ENCODE results near the gene SMPD2.

SMPD2 gene

GRCh38 chr6:109488001-109488400 lies 47.5 kb downstream of the SMPD2 start:
- no peak for DNase-seq

GRCh38 chr6:109490713-109491112 lies 50.2 kb downstream of the SMPD2 start:
- DNase-seq, result no peak

GRCh38 chr6:109491207-109491938 lies 50.8 kb downstream of the SMPD2 start:
- DNase-seq, result no peak
